Measurements from ENCODE around the gene NR3C1.

NR3C1 gene

GRCh38 chr5:143372187-143372829, 31.2 kb downstream of the NR3C1 start:
- no peak overlapping the region for H3K4me3 ChIP-seq (ENCODE audit: control insufficient read depth, low read depth, low read length)
- DNase-seq (ENCODE audit: low read depth): peak; percentile 57
- no peak for TF ChIP-seq CTCF (conservative IDR thresholded peaks at IDR 0.05; ENCODE audit: control insufficient read depth, insufficient read depth, low read depth, low read length)

GRCh38 chr5:143370440-143370839, 33.0 kb downstream of the NR3C1 start:
- DNase-seq (ENCODE audit: low read depth): no peak
- H3K4me3 ChIP-seq (ENCODE audit: control insufficient read depth, low read depth, low read length): no peak overlapping the region
- no peak for TF ChIP-seq CTCF (conservative IDR thresholded peaks at IDR 0.05; ENCODE audit: control insufficient read depth, insufficient read depth, low read depth, low read length)

- DNase-seq (ENCODE audit: low read depth): no peak
- H3K4me3 ChIP-seq (ENCODE audit: control insufficient read depth, low read depth, low read length): no peak overlapping the region
- no peak for TF ChIP-seq CTCF (conservative IDR thresholded peaks at IDR 0.05; ENCODE audit: control insufficient read depth, insufficient read depth, low read depth, low read length)
These were observed 39.4 kb downstream of the NR3C1 start for GRCh38 chr5:143364061-143364460.

GRCh38 chr5:143362664-143363227, 40.7 kb downstream of the NR3C1 start:
- no peak overlapping the region for H3K4me3 ChIP-seq (ENCODE audit: control insufficient read depth, low read depth, low read length)
- no peak for DNase-seq (ENCODE audit: low read depth)
- TF ChIP-seq CTCF (conservative IDR thresholded peaks at IDR 0.05; ENCODE audit: control insufficient read depth, insufficient read depth, low read depth, low read length): no peak

GRCh38 chr5:143361438-143361837, 42.0 kb downstream of the NR3C1 start:
- no peak for TF ChIP-seq CTCF (conservative IDR thresholded peaks at IDR 0.05; ENCODE audit: control insufficient read depth, insufficient read depth, low read depth, low read length)
- no peak for DNase-seq (ENCODE audit: low read depth)
- no peak overlapping the region for H3K4me3 ChIP-seq (ENCODE audit: control insufficient read depth, low read depth, low read length)

GRCh38 chr5:143360755-143361154, 42.7 kb downstream of the NR3C1 start:
- DNase-seq (ENCODE audit: low read depth): no peak
- no peak overlapping the region for H3K4me3 ChIP-seq (ENCODE audit: control insufficient read depth, low read depth, low read length)
- TF ChIP-seq CTCF (conservative IDR thresholded peaks at IDR 0.05; ENCODE audit: control insufficient read depth, insufficient read depth, low read depth, low read length): no peak

Measured in fibroblast of mammary gland (primary cell).